DMS153 treated with DMSO at 0.1 percent for 48 hours (cell line): ENCODE data around the gene GJC3.
"Not testable (repeated sequence)": the region's sequence is repeated elsewhere in the genome, so short reads cannot be mapped to it uniquely, and the experiment has no call there.

ENCODE experiments used
- DNase-seq: peaks from one replicate; lab custom pipeline; 2025; ENCODE audit not compliant: unreplicated experiment; lab: John Stamatoyannopoulos, UW

Gene GJC3

DNA sequence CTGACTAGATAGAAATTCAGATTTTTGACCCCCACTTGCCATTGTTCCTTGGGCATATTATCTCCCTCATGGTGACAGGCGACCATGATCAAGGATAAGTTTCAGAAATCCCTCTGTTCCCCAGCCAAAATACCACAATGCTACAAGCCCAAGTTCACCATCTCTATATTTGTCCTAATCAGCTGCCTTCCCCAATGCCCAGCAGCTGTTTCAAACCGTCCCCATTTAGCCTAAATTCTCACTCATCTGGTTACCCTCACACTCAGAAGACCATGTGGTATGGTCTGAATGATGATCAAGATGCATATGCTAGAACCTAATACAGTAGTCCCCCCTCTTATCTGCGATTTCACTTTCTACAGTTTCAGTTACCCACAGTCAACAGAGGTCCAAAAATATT, 956 bp upstream of the GJC3 start:
- no peak for DNase-seq

DNA sequence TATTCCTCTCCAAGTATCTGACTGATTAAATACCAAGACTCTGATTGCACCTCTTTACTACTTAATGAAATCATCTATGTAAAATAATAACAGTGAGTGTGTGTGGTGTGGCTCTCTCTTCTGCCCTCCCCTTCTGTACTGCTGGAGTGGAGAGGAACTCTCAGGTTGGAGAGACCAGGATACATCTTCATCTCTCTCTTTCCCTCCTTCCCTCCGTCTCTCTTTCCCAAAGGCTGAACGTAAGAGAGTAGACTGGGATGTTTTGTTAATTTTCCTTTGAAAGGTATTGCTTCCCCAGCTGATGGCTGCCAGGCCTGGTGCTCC, 272 bp upstream of the GJC3 start:
- DNase-seq = no peak

DNA sequence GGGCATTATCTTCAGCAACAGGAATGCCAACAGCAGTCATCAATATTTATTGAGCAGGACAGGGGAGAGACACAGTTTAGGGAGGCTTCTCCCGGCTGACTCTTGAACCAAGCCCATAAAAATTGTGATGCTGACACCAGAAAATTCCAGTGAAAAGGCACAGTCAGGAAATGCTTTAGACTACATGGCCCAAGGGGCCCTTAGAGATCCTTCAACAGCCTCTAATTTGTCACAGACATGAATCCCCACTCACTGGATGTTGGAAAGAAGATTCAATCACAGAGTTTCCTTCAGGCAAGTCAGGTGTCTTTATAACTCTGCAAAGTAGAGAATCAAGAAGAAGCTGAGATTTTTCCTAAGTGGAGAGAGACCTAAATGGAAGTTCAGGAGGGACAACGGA, 1.2 kb downstream of the GJC3 start:
- DNase-seq = no peak

DNA sequence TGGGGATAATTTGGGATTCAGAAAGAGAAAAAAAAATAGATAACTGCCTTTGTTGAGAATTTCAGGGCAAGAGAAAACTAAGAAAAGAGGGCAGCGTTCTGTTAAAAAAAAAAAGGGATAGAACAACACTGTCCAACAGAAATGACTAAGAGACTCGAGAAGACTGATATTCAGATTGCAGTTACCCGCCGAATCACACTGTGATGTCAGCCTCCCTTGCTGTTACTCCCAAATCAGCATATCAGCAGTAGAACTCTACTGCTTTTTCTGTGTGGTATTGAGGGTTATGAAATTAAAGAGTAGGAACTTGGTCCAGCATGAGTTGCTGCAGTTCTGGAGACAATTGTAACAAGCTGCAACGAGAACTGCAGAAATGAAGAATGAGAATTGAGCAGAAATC, 1.9 kb downstream of the GJC3 start:
- DNase-seq = no peak

DNA sequence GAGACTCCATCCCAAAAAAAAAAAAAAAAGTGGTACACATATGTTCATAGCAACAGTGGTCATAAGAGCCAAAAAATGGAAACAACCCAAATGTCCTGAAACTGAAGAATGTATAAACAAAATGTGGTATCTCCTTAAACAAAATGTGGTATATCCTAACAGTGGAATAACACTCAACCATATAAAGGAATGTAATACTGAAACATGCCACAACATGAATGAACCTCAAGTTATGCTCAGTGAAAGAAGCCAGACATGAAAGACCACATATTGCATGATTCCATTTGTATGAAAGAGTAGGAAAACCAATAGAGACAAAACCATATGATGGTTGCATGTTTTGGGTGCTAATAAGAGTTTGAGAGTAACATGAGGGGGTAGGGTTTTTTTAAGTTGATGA, 3.1 kb downstream of the GJC3 start:
- DNase-seq = no peak

DNA sequence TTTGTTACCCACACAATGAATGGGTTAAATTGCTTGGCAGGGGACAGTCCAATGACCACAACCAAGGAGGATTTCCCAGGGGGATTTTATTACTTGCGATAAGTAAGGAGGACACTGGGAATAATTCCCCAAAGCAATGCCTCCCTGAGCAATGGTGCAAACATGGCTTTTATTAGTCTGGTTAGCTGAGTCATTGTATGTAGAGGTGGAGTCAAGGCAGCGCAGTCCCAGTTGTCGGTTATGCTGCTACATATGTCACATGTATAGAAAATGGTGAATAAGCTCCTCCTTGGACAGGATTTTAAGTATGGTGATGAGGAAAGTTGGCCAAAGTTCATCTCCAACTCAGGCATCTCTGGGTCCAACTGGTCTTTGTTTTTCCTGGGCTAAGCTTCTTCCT, 6.2 kb downstream of the GJC3 start:
- no peak for DNase-seq

DNA sequence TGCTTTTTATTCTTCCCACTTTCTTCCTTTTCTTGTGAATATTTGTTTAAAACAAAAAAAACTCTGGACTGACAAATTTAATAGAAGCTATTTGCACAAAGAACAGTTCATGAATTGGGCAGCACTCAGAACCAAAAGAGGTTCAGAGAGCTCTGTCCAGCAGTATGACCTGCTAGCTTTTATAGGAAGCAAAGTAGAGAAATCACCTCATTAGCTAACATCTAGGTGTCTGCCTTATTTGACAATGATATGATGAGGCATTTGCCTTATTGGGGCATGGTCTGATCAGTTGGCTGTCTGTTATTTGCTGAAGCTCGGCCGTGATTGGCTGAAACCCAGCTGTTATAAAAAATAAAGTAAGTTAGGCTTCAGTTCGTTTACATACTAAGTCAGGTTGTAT, 9.3 kb downstream of the GJC3 start:
- no peak for DNase-seq

DNA sequence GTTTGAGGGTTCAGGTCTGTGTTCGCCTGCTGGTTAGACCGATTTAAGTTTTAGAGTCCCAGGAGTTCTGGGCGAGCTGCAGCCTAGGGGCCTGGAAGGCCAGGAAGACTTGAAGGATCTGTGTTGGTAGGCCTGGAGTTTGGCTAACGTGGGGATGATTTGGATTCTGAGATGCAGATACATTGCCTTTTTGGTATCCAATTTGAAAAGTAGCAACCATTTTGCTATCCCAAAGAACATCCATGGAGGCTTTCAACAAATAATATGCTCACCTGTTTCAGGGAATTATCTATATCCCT, 9.7 kb downstream of the GJC3 start:
- no peak for DNase-seq

DNA sequence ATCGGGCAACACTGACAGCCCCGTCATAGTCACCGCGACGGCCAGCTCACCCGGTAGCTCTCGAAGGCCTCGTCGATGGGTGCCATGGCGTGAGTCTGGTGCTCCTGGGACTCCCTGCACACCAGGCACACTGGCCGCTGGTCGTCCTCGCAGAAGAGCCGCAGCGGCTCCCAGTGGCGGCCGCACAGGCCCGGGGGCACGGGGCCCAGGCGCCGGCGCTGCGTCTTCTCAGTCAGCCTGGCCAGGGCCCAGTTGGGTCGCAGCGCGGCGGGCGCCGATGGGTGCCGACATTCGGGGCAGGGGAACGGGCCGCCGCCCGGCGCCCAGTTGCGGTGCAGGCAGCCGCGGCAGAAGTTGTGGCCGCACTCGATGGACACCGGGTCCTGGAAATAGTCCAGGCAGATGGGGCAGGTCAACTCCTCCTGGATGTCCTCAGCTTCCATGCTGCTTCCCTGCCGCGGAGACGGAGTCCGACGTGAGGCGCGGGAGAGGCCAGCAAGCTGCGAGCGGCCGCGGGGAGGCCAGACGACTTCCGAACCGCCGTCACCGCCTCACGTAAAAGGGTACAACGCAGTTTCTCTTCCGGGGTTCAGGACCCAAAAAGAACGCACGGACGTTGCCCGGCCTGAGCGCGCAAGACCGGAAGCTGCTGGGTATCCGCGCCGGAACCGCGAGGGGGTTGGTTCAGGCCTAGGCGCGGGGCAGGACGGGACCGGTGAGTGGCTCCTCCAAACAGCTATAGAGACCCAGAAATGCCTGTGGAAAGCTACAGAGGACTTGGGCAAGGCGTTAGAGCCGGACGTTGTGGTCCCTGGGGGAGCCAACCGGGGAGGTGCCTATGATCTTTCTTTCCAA, 10.2 kb downstream of the GJC3 start, which contains the start of gene TRIM4:
TSS of gene TRIM4 (minus strand) at position 572 of the 855 bp plus-strand sequence. CDS start at position 443, 129 bp downstream.
- peak; percentile 52 for DNase-seq

DNA sequence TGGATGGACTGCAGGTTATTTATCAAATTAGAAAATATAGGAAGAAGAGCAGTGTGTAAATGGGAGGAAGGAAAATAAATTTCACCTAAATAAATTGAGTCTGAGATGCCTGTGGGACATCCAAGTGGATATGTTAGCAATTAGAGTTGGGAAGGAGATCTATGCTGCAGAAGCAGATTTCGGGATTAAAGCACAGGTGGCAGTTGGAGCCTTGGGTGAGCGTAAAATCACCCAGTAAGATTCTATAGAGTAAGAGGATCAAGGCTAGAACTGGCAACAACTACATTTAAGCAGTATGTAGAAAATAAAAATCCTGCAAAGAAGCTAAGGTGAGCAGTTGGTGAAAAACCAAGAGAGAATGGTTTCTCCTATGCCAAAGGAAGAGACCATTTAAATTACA, 18.4 kb downstream of the GJC3 start:
- no peak for DNase-seq

DNA sequence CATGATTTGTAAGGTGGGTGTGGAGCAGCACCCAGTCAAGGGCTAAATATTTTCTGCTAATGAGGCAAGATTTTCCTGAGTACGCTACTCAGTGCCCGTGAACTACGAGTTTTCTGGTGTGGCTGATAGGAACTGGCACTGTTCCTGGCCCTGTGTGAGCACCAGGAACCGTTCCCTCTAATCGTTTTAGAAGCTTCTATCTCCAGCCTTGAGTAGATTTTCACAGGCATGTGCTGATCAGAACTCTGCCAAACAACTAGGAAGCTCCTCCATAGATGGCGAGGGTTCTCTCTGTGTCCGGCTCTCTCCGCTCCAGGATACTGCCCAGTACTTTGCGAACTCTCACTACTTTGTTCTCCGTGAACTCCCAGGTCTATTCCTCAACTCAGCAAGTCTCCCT, 27.8 kb downstream of the GJC3 start:
- no peak for DNase-seq

DNA sequence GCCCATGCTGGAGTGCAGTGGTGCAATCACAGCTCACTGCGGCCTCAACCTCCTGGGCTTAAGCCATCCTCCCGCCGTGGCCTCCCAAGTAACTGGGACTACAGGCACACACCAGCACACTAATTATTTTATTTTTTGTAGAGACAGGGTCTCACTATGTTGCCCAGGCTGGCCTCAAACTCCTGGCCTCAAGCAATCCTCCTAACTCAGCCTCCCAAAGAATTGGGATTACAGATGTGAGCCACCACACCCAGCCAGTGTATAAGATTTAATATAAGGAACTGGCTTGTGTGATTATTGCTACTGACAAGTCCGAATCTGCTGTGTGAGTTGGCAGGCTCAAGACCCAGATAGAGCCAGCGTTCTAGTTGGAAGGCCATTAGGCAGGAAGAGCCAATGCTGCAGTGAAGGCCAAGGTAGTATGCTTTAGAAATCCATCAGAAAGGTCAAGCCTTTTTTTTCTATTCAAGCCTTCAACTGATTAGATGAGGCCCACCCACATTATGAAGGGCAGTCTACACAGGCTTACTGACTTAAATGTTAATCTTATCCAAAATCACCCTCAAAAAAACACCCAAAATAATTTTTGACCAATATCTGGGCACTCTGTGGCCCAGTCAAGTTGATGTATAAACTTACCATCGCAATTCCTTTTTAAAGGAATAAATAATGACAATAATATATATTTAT, 29.4 kb downstream of the GJC3 start:
- no peak for DNase-seq

DNA sequence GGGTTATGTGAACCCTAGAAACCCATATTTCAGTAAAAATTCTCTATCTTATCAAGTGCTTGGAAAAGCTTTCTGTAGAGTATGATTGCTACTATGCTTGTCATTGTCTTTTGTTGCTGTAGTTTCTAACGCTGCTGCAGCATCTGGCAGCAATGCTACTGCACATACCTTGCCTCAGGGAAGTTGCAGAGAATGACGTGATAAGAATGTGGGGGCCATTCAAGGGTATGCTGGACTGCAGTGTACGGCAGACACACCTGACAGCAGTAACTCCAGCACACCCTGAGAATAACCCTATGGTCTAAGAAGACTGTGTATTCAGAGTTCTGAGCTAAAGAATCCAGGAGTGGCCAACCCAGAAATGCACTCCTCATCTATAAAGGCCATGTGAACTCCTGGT, 30.6 kb downstream of the GJC3 start:
- no peak for DNase-seq

DNA sequence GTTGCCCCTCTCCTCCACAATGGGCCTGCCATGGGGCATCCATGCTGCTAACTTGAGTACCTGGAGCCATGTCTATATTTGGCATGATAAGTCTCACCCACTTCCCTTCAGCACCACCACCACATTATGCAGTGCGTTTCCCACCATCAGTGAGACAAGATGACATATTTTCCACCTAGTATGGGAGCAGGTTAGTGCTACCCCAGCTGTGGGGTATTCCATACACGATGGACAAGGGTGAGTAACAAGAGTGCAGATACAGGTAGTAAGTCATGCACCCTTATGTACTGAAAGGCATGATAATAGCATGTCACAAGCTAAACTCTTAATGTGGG, 31.4 kb downstream of the GJC3 start:
- DNase-seq = no peak

DNA sequence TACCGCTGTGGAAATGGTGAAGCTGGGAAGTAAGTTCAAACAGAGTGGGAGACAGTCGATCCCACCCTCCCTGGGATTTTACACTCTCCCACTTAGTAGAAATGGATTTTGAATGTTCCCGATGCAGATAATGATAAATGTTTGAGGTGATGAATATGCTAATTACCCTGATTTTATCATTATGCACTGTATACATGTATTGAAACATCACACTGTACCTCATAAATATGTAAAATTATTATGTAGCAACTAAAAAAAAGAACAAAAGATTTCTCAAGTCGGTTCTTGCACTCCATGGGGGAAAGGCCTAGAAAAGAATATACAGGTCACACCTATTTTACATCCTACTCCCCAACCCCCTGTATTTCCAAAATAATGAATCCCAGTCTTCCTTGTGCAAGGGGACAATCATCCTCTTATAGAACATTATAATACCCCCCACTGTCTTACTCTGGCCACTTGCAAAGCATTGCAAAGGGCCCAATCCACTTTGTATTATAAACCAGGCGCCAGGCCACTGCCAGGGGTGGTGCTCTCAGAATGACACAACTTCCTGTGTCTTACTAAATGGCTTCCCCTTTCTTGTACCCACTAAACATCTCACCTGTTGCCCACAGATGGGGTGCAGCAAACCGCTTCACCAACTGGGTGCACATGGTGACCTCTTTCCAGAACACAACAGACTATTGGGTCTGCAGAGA, 31.9 kb downstream of the GJC3 start:
- DNase-seq = no peak

DNA sequence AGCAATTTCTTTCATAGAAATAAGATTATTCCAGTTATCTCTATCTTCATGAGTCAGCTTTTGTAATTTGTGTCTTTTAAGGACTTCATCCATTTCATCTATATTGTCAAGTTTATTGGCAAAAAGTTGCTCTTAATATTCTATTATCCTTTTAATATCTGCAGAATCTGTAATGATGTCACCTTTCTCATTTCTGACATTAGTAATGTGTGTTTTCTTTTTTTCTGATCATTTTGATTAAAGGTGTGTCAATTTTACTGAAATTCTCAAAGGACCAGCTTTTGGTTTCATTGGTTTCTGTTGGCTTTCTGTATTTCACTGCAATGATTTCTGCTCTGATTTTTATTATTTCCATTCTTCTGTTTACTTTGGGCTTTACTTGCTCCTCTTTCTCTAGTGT, 34.7 kb downstream of the GJC3 start:
- no peak for DNase-seq

DNA sequence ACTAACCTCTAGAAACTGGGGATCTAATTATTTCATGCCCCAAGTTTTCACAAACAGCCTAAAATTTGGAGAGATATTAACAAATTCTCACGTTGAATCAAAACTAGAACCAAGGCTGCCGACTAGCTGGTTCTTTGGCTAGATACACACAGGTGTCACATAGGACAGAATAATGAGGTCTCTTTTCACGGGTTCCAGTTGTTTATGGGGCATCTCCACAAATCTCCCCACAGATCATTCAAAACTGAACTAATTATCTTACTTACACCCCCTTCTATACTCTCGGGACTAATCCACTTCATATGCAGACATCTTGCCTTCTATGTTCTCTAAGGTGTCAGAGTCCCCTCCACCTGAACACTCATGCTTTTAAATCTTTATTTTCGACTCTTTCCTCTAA, 36.1 kb downstream of the GJC3 start:
- DNase-seq = no peak

DNA sequence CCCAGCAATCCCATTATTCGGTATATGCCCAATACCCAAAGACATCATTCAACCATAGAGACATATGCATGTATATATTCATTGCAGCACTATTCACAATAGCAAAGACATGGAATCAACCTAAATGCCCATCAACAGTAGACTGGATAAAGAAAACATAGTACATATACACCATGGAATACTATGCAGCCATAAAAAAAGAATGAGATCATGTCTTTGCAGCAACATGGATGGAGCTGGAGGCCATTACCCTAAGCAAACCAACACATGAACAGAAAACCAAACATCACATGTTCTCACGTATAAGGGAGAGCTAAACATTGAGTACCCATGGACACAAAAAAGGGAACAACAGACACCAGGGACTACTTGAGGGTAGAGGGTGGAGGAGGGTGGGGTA, 39.1 kb downstream of the GJC3 start:
- DNase-seq = not testable (repeated sequence)

DNA sequence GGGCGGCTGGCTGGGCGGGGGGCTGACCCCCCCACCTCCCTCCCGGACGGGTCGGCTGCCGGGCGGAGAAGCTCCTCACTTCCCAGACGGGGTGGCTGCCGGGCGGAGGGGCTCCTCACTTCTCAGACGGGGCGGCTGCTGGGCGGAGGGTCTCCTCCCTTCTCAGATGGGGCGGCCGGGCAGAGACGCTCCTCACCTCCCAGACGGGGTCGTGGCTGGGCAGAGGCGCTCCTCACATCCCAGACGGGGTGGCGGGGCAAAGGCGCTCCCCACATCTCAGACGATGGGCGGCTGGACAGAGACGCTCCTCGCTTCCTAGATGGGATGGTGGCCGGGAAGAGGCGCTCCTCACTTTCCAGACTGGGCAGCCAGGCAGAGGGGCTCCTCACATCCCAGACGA, 41.1 kb downstream of the GJC3 start:
- not testable (repeated sequence) for DNase-seq

DNA sequence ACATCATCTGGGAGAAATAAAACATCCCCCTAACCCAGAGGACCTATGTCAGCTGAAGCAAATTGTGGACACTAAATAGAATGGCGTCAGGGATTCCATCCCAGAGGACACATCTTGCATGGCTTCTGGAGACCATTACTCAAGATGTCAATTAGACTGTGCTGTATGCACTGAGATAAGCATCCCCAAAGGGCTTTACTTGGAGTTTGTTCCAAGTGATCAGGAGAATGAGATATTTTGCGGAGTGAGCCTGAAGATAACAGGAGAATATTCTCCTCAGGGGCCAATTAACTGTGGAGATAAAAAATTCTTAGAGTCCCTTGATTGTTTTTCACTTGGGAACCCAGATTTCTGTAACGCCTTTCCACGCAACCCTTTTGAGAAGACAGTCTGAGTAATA, 48.0 kb downstream of the GJC3 start:
- no peak for DNase-seq

DNA sequence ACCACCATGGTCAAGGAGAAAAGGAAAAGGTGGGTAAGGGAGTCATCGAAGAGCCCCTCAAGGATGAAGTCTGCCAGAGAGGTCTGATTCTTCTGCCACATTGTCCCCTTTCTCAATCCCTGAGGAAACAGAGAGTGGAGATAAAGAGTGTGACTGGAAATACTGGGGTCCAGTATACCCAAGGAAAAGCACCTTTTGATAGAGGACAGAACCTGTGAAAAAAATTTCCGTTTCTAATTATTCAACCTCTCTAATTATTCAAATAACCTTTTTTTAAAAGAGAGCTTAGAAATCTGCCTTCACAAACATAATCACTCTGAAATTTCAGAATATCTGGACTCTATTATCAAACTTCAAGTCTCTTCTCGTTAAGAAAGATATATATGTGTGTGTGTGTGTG, 52.5 kb downstream of the GJC3 start, which contains the start of gene OR2AE1:
TSS of gene OR2AE1 (minus strand) at position 101 of the 400 bp plus-strand sequence. CDS start at position 101, 0 bp downstream.
- no peak for DNase-seq

DNA sequence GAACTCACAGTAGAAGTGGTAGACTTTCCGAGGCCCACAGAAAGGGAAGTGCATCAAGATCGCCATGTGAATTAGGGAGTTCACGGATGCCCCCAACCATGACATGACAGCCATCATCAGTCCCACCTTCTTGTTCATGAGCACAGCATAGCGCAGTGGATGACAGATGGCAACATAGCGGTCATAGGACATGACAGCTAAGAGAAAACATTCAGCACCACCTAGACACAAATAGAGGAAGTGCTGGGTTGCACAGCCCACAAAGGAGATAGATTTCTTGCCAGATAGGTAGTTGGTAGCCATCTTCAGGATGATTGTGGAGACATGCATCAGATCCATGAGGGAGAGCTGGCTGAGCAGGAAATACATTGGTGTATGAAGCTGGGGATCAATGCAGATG, 52.9 kb downstream of the GJC3 start:
- DNase-seq = no peak
